GM23338 (cell line): Measurements from ENCODE around the gene KRT83. TPM values are rescaled to one million over a fixed set of nuclear protein-coding genes. Genes with fewer than 3 reads are reported as not detected.

Source experiments
- ATAC-seq: fragments of 200-7000 bp; cut with Tn5 transposase; 3 replicates; pipeline ENCODE4 v1.9.1; 2020
- DNase-seq: peaks from one replicate; pipeline ENCODE4 v3.0.0-alpha.2; 2015; ENCODE audit warnings: low spot score
- H2AFZ ChIP-seq: fragments of 200-600 bp; sonication (generic); 2 replicates; pipeline ENCODE4 v1.8.0; 2016; ENCODE audit warnings: antibody characterized with exemption, mild to moderate bottlenecking, moderate library complexity
- H3F3A ChIP-seq: fragments of 200-600 bp; sonication (generic); replicated peaks from 2 replicates; pipeline ENCODE4 v1.8.0; 2017; ENCODE audit warnings: antibody characterized with exemption, mixed run types, low read depth
- H3K27ac ChIP-seq: fragments of 200-600 bp; sonication (generic); 2 replicates; pipeline ENCODE4 v1.6.1; 2016; ENCODE audit warnings: low read depth
- H3K27me3 ChIP-seq: fragments of 200-600 bp; sonication (generic); 2 replicates; pipeline ENCODE4 v1.8.0; 2016; ENCODE audit warnings: mild to moderate bottlenecking, mixed run types, moderate library complexity; ENCODE audit not compliant: insufficient read depth
- H3K36me3 ChIP-seq: fragments of 200-600 bp; sonication (generic); 2 replicates; pipeline ENCODE4 v1.8.0; 2016; ENCODE audit warnings: mild to moderate bottlenecking; ENCODE audit not compliant: insufficient read depth
- H3K4me1 ChIP-seq: fragments of 200-600 bp; sonication (generic); 2 replicates; pipeline ENCODE4 v1.8.0; 2016; ENCODE audit warnings: mild to moderate bottlenecking, moderate library complexity; ENCODE audit not compliant: insufficient read depth
- H3K4me2 ChIP-seq: fragments of 200-600 bp; sonication (generic); 2 replicates; pipeline ENCODE4 v1.7.1; 2017; ENCODE audit warnings: mixed run types
- H3K4me3 ChIP-seq: fragments of 200-600 bp; sonication (generic); 2 replicates; pipeline ENCODE4 v1.6.1; 2016; ENCODE audit warnings: mixed run types
- H3K79me2 ChIP-seq: fragments of 200-600 bp; sonication (generic); replicated peaks from 2 replicates; pipeline ENCODE4 v1.8.0; 2017; ENCODE audit warnings: mild to moderate bottlenecking; ENCODE audit not compliant: insufficient read depth
- H3K9me2 ChIP-seq: fragments of 200-600 bp; sonication (generic); 2 replicates; pipeline ENCODE4 v1.8.0; 2017; ENCODE audit not compliant: insufficient read depth
- H4K20me1 ChIP-seq: fragments of 200-600 bp; sonication (generic); replicated peaks from 2 replicates; pipeline ENCODE4 v1.8.0; 2017; ENCODE audit warnings: mild to moderate bottlenecking; ENCODE audit not compliant: insufficient read depth
- H3K27ac Mint-ChIP-seq: 2 replicates; pipeline ENCODE4 v1.8.0; 2020; ENCODE audit warnings: inconsistent platforms, mild to moderate bottlenecking, moderate library complexity, mixed read lengths
- H3K27me3 Mint-ChIP-seq: 3 replicates; pipeline ENCODE4 v1.8.0; 2022; ENCODE audit warnings: low read depth, mild to moderate bottlenecking, moderate library complexity, mixed read lengths, inconsistent platforms; ENCODE audit not compliant: insufficient read depth, poor library complexity
- H3K36me3 Mint-ChIP-seq: 3 replicates; pipeline ENCODE4 v1.8.0; 2021; ENCODE audit warnings: low read depth, mild to moderate bottlenecking, inconsistent platforms, moderate library complexity, mixed read lengths
- H3K4me1 Mint-ChIP-seq: 3 replicates; pipeline ENCODE4 v1.8.0; 2020; ENCODE audit warnings: mild to moderate bottlenecking, inconsistent platforms, mixed read lengths
- H3K4me3 Mint-ChIP-seq: 3 replicates; pipeline ENCODE4 v1.8.0; 2021; ENCODE audit warnings: moderate library complexity, mild to moderate bottlenecking, inconsistent platforms, mixed read lengths
- H3K9me3 Mint-ChIP-seq: 3 replicates; pipeline ENCODE4 v1.8.0; 2020; ENCODE audit warnings: moderate library complexity, mild to moderate bottlenecking, inconsistent platforms, mixed read lengths
- CREB1 ChIP-seq: fragments of 250-450 bp; sonication (Bioruptor Pico); IDR thresholded peaks from 2 replicates; pipeline ENCODE4 v1.5.0; 2020; ENCODE audit warnings: low read depth, mild to moderate bottlenecking, moderate library complexity
- CTCF ChIP-seq, 2 experiments: fragments of 200-600 bp in 1 of 2; sonication (generic) in 1 of 2; conservative IDR thresholded peaks; 2 replicates each; pipeline versions ENCODE4 v1.5.1 to v1.6.1; 2016 to 2017; ENCODE audit warnings: antibody characterized with exemption in 2 of 2, low read depth in 2 of 2, mild to moderate bottlenecking in 2 of 2, moderate library complexity in 1 of 2
- ETS1 ChIP-seq: IDR thresholded peaks from 2 replicates; pipeline ENCODE4 v1.6.1; 2016; ENCODE audit warnings: antibody characterized with exemption
- EZH2 ChIP-seq: fragments of 200-600 bp; sonication (generic); IDR thresholded peaks from one replicate; pipeline ENCODE4 v1.8.0; 2017; ENCODE audit warnings: antibody characterized with exemption, mild to moderate bottlenecking, low read depth; ENCODE audit not compliant: unreplicated experiment
- EZH2phosphoT487 ChIP-seq: fragments of 200-600 bp; sonication (generic); IDR thresholded peaks from one replicate; pipeline ENCODE4 v1.8.1; 2018; ENCODE audit warnings: antibody characterized with exemption; ENCODE audit not compliant: unreplicated experiment
- JUNB ChIP-seq: IDR thresholded peaks from one replicate; pipeline ENCODE4 v1.6.1; 2016; ENCODE audit warnings: antibody characterized with exemption; ENCODE audit not compliant: unreplicated experiment
- NANOG ChIP-seq: IDR thresholded peaks from 2 replicates; pipeline ENCODE4 v1.6.1; 2016; ENCODE audit warnings: antibody characterized with exemption, borderline replicate concordance
- POLR2AphosphoS5 ChIP-seq: IDR thresholded peaks from 2 replicates; pipeline ENCODE4 v1.6.1; 2016; ENCODE audit warnings: antibody characterized with exemption, low read depth
- ZNF114 ChIP-seq: fragments of 250-450 bp; sonication (Bioruptor Pico); IDR thresholded peaks from 2 replicates; pipeline ENCODE4 v1.5.0; 2020; ENCODE audit warnings: mild to moderate bottlenecking, moderate library complexity
- ZNF331 ChIP-seq: fragments of 250-450 bp; sonication (Bioruptor Pico); IDR thresholded peaks from 2 replicates; pipeline ENCODE4 v1.5.0; 2020; ENCODE audit warnings: low read depth, mild to moderate bottlenecking, moderate library complexity
- ZNF462 ChIP-seq: fragments of 250-450 bp; sonication (Bioruptor Pico); IDR thresholded peaks from 2 replicates; pipeline ENCODE4 v1.5.0; 2020; ENCODE audit warnings: mild to moderate bottlenecking, moderate library complexity
- polyA plus RNA-seq: library from polyadenylated mRNA; unstranded; fragments of >200 nt; fragmentation: Nextera tagmentation; extraction: Ambion mirVana; gene quantifications from 2 replicates; pipeline ENCODE4 v1.2.1, GENCODE V29; 2016
- total RNA-seq: library from RNA; depleted of rRNA; stranded (reverse); fragments of >200 nt; shearing (Covaris generic); gene quantifications from 2 replicates; pipeline ENCODE4 v1.2.3, GENCODE V29; 2014

Gene KRT83
- total and polyA plus RNA-seq, 2 experiments from 2014 or later = not detected

GRCh38 chr12:52280796-52281560 lies 40.2 kb downstream of the KRT83 start:
- H3K4me2 ChIP-seq = no peak overlapping the region
- ATAC-seq = no peak

More at GRCh38 chr12:52280796-52281560, 40.2 kb downstream of the KRT83 start:
- Histone ChIP-seq H3K4me3 (no peak overlapping the region), H3F3A (no peaks in the 10 kb centered on the region), H3K36me3 (no peaks in the 10 kb centered on the region), H3K27me3 (peaks cover 11% of the 10 kb centered on the region), H4K20me1 (no peaks in the 10 kb centered on the region), H3K79me2 (no peaks in the 10 kb centered on the region), H3K4me1 (no peaks in the 10 kb centered on the region; the same call in 1 of the 2 replicates), H2AFZ (no peak overlapping the region), H3K9me2 (0 out of 2 replicates have a peak, but pooled peaks cover 3% of the 10 kb centered on the region), H3K27ac (no peak overlapping the region)
- H3K27me3 Mint-ChIP-seq = peaks cover 11% of the 10 kb centered on the region
- H3K4me3 Mint-ChIP-seq = no peak overlapping the region
- H3K4me1 Mint-ChIP-seq = no peaks in the 10 kb centered on the region
- TF ChIP-seq ZNF331 (CRISPR knock-in tag) (no peak), EZH2phosphoT487 (no peak), CREB1 (CRISPR knock-in tag) (no peak), CTCF (conservative IDR thresholded peaks at IDR 0.05; ENCODE audit: low read depth in 2 of 2) (no peak), JUNB (no peak), ETS1 (no peak), NANOG (no peak), POLR2AphosphoS5 (no peak), ZNF114 (no peak), EZH2 (no peak), ZNF462 (CRISPR knock-in tag) (no peak)
- no peaks in the 10 kb centered on the region for H3K9me3 Mint-ChIP-seq
- DNase-seq = no peak
- H3K27ac Mint-ChIP-seq = no peak overlapping the region
- no peaks in the 10 kb centered on the region for H3K36me3 Mint-ChIP-seq
